Measurements from ENCODE around the gene UBE2R2. TPM values are rescaled to one million over a fixed set of nuclear protein-coding genes. Genes with fewer than 3 reads are reported as not detected.
"Not testable (repeated sequence)": the region's sequence is repeated elsewhere in the genome, so short reads cannot be mapped to it uniquely, and the experiment has no call there.

The UBE2R2 gene
- total and polyA plus RNA-seq, 2 experiments from 2014 or later = 39.8 to 41.4 TPM

DNA sequence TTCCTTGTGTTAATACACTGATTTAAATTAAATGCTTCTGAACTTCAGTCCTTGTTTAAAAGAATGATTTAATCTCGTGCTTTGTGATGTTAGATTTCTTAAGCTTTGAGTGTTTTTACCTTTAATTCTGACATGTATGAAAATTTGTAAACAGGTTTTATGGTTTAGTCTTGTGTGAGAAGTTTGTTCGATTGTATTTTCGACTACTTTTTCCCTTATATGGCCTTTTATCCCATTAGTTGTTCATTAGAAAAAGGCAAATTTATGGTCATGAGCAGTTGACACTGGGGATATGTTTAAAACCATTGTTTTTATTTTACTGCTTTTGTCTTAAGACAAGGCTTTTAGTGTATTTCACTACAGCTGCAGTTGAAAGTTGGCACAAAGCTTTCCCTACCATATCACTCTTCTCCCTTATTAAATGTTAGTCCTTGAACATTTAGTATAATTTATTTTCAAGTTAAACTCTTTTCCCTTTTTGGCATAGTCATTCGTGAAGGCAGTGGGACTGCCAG is 3.3 kb downstream of the UBE2R2 start:
- peak overlapping the region; percentile 2 for H3K4me3 ChIP-seq
- peak overlapping the region; percentile 84 for H3K4me2 ChIP-seq
- H3K4me1 ChIP-seq (ENCODE audit: insufficient read depth) = peaks cover 28% of the 10 kb centered on the region
- H3K27me3 ChIP-seq = no peaks in the 10 kb centered on the region
- no peaks in the 10 kb centered on the region for H3K9me2 ChIP-seq (replicated peaks; ENCODE audit: insufficient read depth)
- peaks cover 69% of the 10 kb centered on the region for H4K20me1 ChIP-seq (ENCODE audit: insufficient read depth, poor library complexity, severe bottlenecking)
- H3K9me3 ChIP-seq (ENCODE audit: low read depth) = no peaks in the 10 kb centered on the region
- peak overlapping the region; percentile 3 for H3K27ac ChIP-seq
- 65% methylated on average over 4 of the region's 4 CpGs for WGBS (ENCODE audit: low lambda C conversion rate, missing lambda C conversion rate)
- TF ChIP-seq, protein P1, sequence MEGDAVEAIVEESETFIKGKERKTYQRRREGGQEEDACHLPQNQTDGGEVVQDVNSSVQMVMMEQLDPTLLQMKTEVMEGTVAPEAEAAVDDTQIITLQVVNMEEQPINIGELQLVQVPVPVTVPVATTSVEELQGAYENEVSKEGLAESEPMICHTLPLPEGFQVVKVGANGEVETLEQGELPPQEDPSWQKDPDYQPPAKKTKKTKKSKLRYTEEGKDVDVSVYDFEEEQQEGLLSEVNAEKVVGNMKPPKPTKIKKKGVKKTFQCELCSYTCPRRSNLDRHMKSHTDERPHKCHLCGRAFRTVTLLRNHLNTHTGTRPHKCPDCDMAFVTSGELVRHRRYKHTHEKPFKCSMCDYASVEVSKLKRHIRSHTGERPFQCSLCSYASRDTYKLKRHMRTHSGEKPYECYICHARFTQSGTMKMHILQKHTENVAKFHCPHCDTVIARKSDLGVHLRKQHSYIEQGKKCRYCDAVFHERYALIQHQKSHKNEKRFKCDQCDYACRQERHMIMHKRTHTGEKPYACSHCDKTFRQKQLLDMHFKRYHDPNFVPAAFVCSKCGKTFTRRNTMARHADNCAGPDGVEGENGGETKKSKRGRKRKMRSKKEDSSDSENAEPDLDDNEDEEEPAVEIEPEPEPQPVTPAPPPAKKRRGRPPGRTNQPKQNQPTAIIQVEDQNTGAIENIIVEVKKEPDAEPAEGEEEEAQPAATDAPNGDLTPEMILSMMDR (IDR thresholded peaks at IDR 0.05; ENCODE audit: poor library complexity) = no peak
- no peak for TF ChIP-seq EZH2 (IDR thresholded peaks at IDR 0.05; ENCODE audit: borderline replicate concordance)
- no peak for TF ChIP-seq EZH2phosphoT487 (IDR thresholded peaks at IDR 0.05; ENCODE audit: low read depth, severe bottlenecking, unreplicated experiment)
- H3K36me3 ChIP-seq (replicated peaks; ENCODE audit: insufficient read depth, low read depth) = no peaks in the 10 kb centered on the region
- H2AFZ ChIP-seq = no peak overlapping the region
- no peak for DNase-seq (ENCODE audit: low spot score)
- peaks cover 82% of the 10 kb centered on the region for H3K79me2 ChIP-seq

DNA sequence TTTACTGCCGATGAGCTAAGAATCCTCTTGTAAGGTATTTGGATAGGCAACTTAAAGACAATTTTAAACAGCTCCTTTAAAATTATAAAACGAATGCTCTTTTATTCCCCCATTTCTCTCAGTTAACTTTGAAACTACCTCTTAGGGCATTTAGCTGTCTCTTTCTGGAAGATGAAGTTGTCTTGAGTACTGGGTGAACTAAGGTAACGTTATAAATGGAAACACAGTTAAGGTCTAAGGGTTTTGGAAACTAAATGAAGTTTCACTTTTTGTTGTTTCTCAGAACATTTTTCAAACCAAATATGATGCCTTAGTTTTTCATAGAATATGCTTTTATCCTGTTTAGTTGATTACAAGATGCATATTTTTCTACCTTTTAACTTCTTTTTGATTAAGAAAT is 6.8 kb downstream of the UBE2R2 start:
- Histone ChIP-seq H3K9me2 (replicated peaks; ENCODE audit: insufficient read depth) (no peaks in the 10 kb centered on the region), H4K20me1 (ENCODE audit: insufficient read depth, poor library complexity, severe bottlenecking) (peaks cover 100% of the 10 kb centered on the region), H3K4me2 (no peak overlapping the region), H3K4me3 (no peak overlapping the region), H3K27ac (no peak overlapping the region), H3K4me1 (ENCODE audit: insufficient read depth) (peaks cover 19% of the 10 kb centered on the region), H3K9me3 (ENCODE audit: low read depth) (no peaks in the 10 kb centered on the region), H3K79me2 (peaks cover 100% of the 10 kb centered on the region), H3K27me3 (no peaks in the 10 kb centered on the region), H2AFZ (no peak overlapping the region), H3K36me3 (replicated peaks; ENCODE audit: insufficient read depth, low read depth) (no peaks in the 10 kb centered on the region)
- no peak for DNase-seq (ENCODE audit: low spot score)
- TF ChIP-seq EZH2 (IDR thresholded peaks at IDR 0.05; ENCODE audit: borderline replicate concordance) (no peak), EZH2phosphoT487 (IDR thresholded peaks at IDR 0.05; ENCODE audit: low read depth, severe bottlenecking, unreplicated experiment) (no peak)
- TF ChIP-seq, protein P1 (IDR thresholded peaks at IDR 0.05; ENCODE audit: poor library complexity) = no peak
- WGBS (ENCODE audit: low lambda C conversion rate, missing lambda C conversion rate) = 92% methylated on average over 3 of the region's 3 CpGs

DNA sequence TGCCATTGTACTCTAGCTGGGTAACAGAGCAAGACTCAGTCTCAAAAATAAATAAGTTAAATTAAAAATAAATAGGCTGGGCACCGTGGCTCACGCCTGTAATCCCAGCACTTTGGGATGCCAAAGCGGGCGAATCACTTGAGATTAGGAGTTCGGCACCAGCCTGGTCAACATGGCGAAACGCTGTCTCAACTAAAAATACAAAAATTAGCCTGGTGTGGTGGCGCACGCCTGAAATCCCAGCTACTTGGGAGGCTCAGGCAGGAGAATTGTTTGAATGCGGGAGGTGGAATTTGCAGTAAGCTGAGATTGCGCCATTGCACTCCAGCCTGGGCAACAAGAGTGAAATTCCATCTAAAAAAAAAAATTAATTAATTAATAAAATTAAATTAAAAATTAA is 10.3 kb downstream of the UBE2R2 start:
- Histone ChIP-seq H3K79me2 (peaks cover 100% of the 10 kb centered on the region), H4K20me1 (ENCODE audit: insufficient read depth, poor library complexity, severe bottlenecking) (peaks cover 100% of the 10 kb centered on the region)
- not testable (repeated sequence) for H3K4me2 ChIP-seq; H3K9me3 ChIP-seq (ENCODE audit: low read depth); H3K4me3 ChIP-seq; H3K9me2 ChIP-seq (replicated peaks; ENCODE audit: insufficient read depth); H2AFZ ChIP-seq; H3K27ac ChIP-seq; H3K36me3 ChIP-seq (replicated peaks; ENCODE audit: insufficient read depth, low read depth); H3K27me3 ChIP-seq; H3K4me1 ChIP-seq (ENCODE audit: insufficient read depth); DNase-seq (ENCODE audit: low spot score)
- WGBS (ENCODE audit: low lambda C conversion rate, missing lambda C conversion rate) = 100% methylated on average over 11 of the region's 11 CpGs

DNA sequence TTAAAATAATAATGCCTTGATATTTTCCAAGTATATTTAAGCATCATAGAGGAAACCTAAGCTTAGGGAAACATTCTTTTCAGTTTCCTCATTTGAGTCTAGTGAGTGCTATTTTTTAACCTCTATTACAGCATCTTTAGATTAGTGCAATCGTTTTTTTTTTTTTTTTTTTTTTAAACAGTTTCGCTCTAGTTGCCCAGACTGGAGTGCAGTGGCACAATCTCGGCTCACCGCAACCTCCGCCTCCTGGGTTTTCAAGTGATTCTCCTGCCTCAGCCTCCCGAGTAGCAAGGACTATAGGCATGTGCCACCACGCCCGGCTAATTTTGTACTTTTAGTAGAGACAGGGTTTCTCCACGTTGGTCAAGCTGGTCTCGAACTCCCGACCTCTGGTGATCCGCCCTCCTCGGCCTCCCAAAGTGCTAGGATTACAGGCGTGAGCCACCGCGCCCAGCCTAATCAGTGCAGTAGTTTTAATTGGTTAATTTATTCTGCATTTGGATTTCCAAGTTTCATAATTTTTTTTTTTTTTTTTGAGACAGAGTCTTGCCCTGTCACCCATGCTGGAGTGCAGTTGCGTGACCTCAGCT is 12.8 kb downstream of the UBE2R2 start:
- H3K9me2 ChIP-seq (replicated peaks; ENCODE audit: insufficient read depth); H3K27me3 ChIP-seq; H3K27ac ChIP-seq; H2AFZ ChIP-seq; H3K9me3 ChIP-seq (ENCODE audit: low read depth); H3K36me3 ChIP-seq (replicated peaks; ENCODE audit: insufficient read depth, low read depth); H3K4me1 ChIP-seq (ENCODE audit: insufficient read depth); H3K4me3 ChIP-seq; DNase-seq (ENCODE audit: low spot score); H3K4me2 ChIP-seq: not testable (repeated sequence)
- 97% methylated on average over 17 of the region's 17 CpGs for WGBS (ENCODE audit: low lambda C conversion rate, missing lambda C conversion rate)
- Histone ChIP-seq H3K79me2 (peaks cover 100% of the 10 kb centered on the region), H4K20me1 (ENCODE audit: insufficient read depth, poor library complexity, severe bottlenecking) (peaks cover 100% of the 10 kb centered on the region)

Data from hepatocyte (in vitro differentiated cells).